GM21515 (cell line): ENCODE results near the gene CKLF.

Experiments
- ATAC-seq: cut with Tn5 transposase; IDR thresholded peaks from one replicate; pipeline ENCODE4 v1.9.1; 2021; ENCODE audit not compliant: unreplicated experiment

The CKLF gene

GRCh38 chr16:66541388-66542355 is 10.7 kb upstream of the CKLF start:
- ATAC-seq = no peak

- ATAC-seq = no peak
Observed at GRCh38 chr16:66542396-66542795, 10.0 kb upstream of the CKLF start.

- no peak for ATAC-seq
Observed at GRCh38 chr16:66543541-66543940, 8.8 kb upstream of the CKLF start.

GRCh38 chr16:66544016-66544757 is 8.2 kb upstream of the CKLF start:
- ATAC-seq = no peak

GRCh38 chr16:66547101-66547989 is 5.0 kb upstream of the CKLF start:
- ATAC-seq = no peak

- no peak for ATAC-seq
Observed at GRCh38 chr16:66548068-66548467, 4.3 kb upstream of the CKLF start.

GRCh38 chr16:66548868-66549267 is 3.5 kb upstream of the CKLF start:
- ATAC-seq = no peak

- no peak for ATAC-seq
Observed at GRCh38 chr16:66549284-66550131, 2.9 kb upstream of the CKLF start, which contains the start of gene TK2. Gene TK2, minus strand, starts transcription at chr16:66550122. Its CDS starts 61 bp downstream, at chr16:66550061.

GRCh38 chr16:66551348-66551759 is 1.0 kb upstream of the CKLF start:
- ATAC-seq = no peak

GRCh38 chr16:66551788-66552285 is 539 bp upstream of the CKLF start:
- no peak for ATAC-seq

- no peak for ATAC-seq
Observed at GRCh38 chr16:66553223-66553622, 847 bp downstream of the CKLF start.

- ATAC-seq = no peak
Observed at GRCh38 chr16:66554021-66554420, 1.6 kb downstream of the CKLF start.

- no peak for ATAC-seq
Observed at GRCh38 chr16:66554495-66554894, 2.1 kb downstream of the CKLF start.

GRCh38 chr16:66560107-66560506 is 7.7 kb downstream of the CKLF start:
- ATAC-seq = no peak

GRCh38 chr16:66561381-66562080 is 9.2 kb downstream of the CKLF start:
- no peak for ATAC-seq

- ATAC-seq = no peak
Observed at GRCh38 chr16:66562409-66562808, 10.0 kb downstream of the CKLF start.

GRCh38 chr16:66562986-66563385 is 10.6 kb downstream of the CKLF start:
- no peak for ATAC-seq

GRCh38 chr16:66563574-66564334 is 11.4 kb downstream of the CKLF start:
- ATAC-seq = no peak
